BLaER1 (cell line): ENCODE data around the gene ZBTB20.

Experiments used
- H3K27ac ChIP-seq: shearing (Covaris generic); formaldehyde crosslinking; 2 replicates; pipeline ENCODE4 v1.8.1; 2022
- H3K27me3 ChIP-seq: shearing (Covaris generic); formaldehyde crosslinking; 2 replicates; pipeline ENCODE4 v1.8.1; 2022
- H3K36me3 ChIP-seq: shearing (Covaris generic); formaldehyde crosslinking; 2 replicates; pipeline ENCODE4 v1.8.1; 2022
- H3K4me1 ChIP-seq: shearing (Covaris generic); formaldehyde crosslinking; 2 replicates; pipeline ENCODE4 v1.8.1; 2022
- H3K4me2 ChIP-seq: shearing (Covaris generic); formaldehyde crosslinking; 2 replicates; pipeline ENCODE4 v1.8.1; 2022
- H3K4me3 ChIP-seq: shearing (Covaris generic); formaldehyde crosslinking; 2 replicates; pipeline ENCODE4 v1.8.1; 2022
- H3K9ac ChIP-seq: shearing (Covaris generic); formaldehyde crosslinking; 2 replicates; pipeline ENCODE4 v1.8.1; 2022
- H3K9me3 ChIP-seq: shearing (Covaris generic); formaldehyde crosslinking; 2 replicates; pipeline ENCODE4 v1.8.1; 2022
- H4K20me1 ChIP-seq: shearing (Covaris generic); formaldehyde crosslinking; 2 replicates; pipeline ENCODE4 v1.8.1; 2022
- Cebpa-rat ChIP-seq: shearing (Covaris generic); IDR thresholded peaks from 2 replicates; pipeline ENCODE4 v1.8.1; 2022

The ZBTB20 gene

GRCh38 chr3:115165266-115165665 lies 18.2 kb upstream of the ZBTB20 start:
- H3K36me3 ChIP-seq, result no peaks in the 10 kb centered on the region
- H3K4me2 ChIP-seq, result no peak overlapping the region
- no peaks in the 10 kb centered on the region for H3K9me3 ChIP-seq
- no peak overlapping the region for H3K27ac ChIP-seq
- H3K27me3 ChIP-seq, result no peaks in the 10 kb centered on the region
- H3K9ac ChIP-seq, result no peak overlapping the region
- no peaks in the 10 kb centered on the region for H4K20me1 ChIP-seq
- H3K4me3 ChIP-seq, result no peak overlapping the region
- H3K4me1 ChIP-seq, result no peaks in the 10 kb centered on the region
- no peak for TF ChIP-seq Cebpa-rat

GRCh38 chr3:115164374-115165221 lies 17.5 kb upstream of the ZBTB20 start:
- no peaks in the 10 kb centered on the region for H3K4me1 ChIP-seq

GRCh38 chr3:115162759-115163158 lies 15.7 kb upstream of the ZBTB20 start:
- Histone ChIP-seq H3K9me3 (peaks cover 13% of the 10 kb centered on the region), H3K4me2 (no peak overlapping the region), H4K20me1 (no peaks in the 10 kb centered on the region), H3K9ac (no peak overlapping the region), H3K27ac (no peak overlapping the region), H3K27me3 (no peaks in the 10 kb centered on the region), H3K4me1 (no peaks in the 10 kb centered on the region), H3K36me3 (no peaks in the 10 kb centered on the region), H3K4me3 (no peak overlapping the region)
- TF ChIP-seq Cebpa-rat, result no peak

More at GRCh38 chr3:115164374-115165221, 17.5 kb upstream of the ZBTB20 start:
- Histone ChIP-seq H3K27ac (no peak overlapping the region), H3K36me3 (no peaks in the 10 kb centered on the region), H3K27me3 (no peaks in the 10 kb centered on the region), H3K9me3 (no peaks in the 10 kb centered on the region), H3K4me3 (no peak overlapping the region), H3K9ac (no peak overlapping the region), H4K20me1 (no peaks in the 10 kb centered on the region), H3K4me2 (no peak overlapping the region)
- TF ChIP-seq Cebpa-rat, result no peak

- TF ChIP-seq Cebpa-rat, result no peak
- Histone ChIP-seq H3K9ac (no peak overlapping the region), H4K20me1 (no peaks in the 10 kb centered on the region), H3K36me3 (no peaks in the 10 kb centered on the region), H3K4me2 (no peak overlapping the region), H3K27ac (no peak overlapping the region), H3K27me3 (no peaks in the 10 kb centered on the region), H3K4me3 (no peak overlapping the region), H3K9me3 (peaks cover 15% of the 10 kb centered on the region), H3K4me1 (no peaks in the 10 kb centered on the region)
Measured at GRCh38 chr3:115161866-115162265, 14.8 kb upstream of the ZBTB20 start.

- no peaks in the 10 kb centered on the region for H3K27me3 ChIP-seq
- H3K9ac ChIP-seq, result no peak overlapping the region
- TF ChIP-seq Cebpa-rat, result no peak
- peaks cover 15% of the 10 kb centered on the region for H3K9me3 ChIP-seq
- H3K4me1 ChIP-seq, result no peaks in the 10 kb centered on the region
- no peak overlapping the region for H3K4me3 ChIP-seq
- H3K36me3 ChIP-seq, result no peaks in the 10 kb centered on the region
- no peak overlapping the region for H3K27ac ChIP-seq
- no peak overlapping the region for H3K4me2 ChIP-seq
- no peaks in the 10 kb centered on the region for H4K20me1 ChIP-seq
Measured at GRCh38 chr3:115161168-115161834, 14.2 kb upstream of the ZBTB20 start.

- Histone ChIP-seq H4K20me1 (no peaks in the 10 kb centered on the region), H3K4me2 (no peak overlapping the region), H3K9ac (no peak overlapping the region), H3K9me3 (peaks cover 15% of the 10 kb centered on the region), H3K27me3 (no peaks in the 10 kb centered on the region), H3K4me1 (no peaks in the 10 kb centered on the region), H3K4me3 (no peak overlapping the region), H3K27ac (no peak overlapping the region), H3K36me3 (no peaks in the 10 kb centered on the region)
- TF ChIP-seq Cebpa-rat, result no peak
Measured at GRCh38 chr3:115160295-115160694, 13.2 kb upstream of the ZBTB20 start.

GRCh38 chr3:115156046-115156654 lies 9.1 kb upstream of the ZBTB20 start:
- TF ChIP-seq Cebpa-rat, result no peak
- H4K20me1 ChIP-seq, result no peaks in the 10 kb centered on the region
- no peak overlapping the region for H3K27ac ChIP-seq
- H3K9ac ChIP-seq, result no peak overlapping the region
- no peaks in the 10 kb centered on the region for H3K36me3 ChIP-seq
- no peak overlapping the region for H3K4me3 ChIP-seq
- peaks cover 15% of the 10 kb centered on the region for H3K9me3 ChIP-seq
- no peaks in the 10 kb centered on the region for H3K4me1 ChIP-seq
- no peaks in the 10 kb centered on the region for H3K27me3 ChIP-seq
- no peak overlapping the region for H3K4me2 ChIP-seq

- no peak overlapping the region for H3K4me3 ChIP-seq
- peaks cover 15% of the 10 kb centered on the region for H3K9me3 ChIP-seq
- no peaks in the 10 kb centered on the region for H4K20me1 ChIP-seq
- no peak for TF ChIP-seq Cebpa-rat
- H3K4me2 ChIP-seq, result no peak overlapping the region
- no peaks in the 10 kb centered on the region for H3K36me3 ChIP-seq
- H3K27me3 ChIP-seq, result no peaks in the 10 kb centered on the region
- no peak overlapping the region for H3K27ac ChIP-seq
- no peak overlapping the region for H3K9ac ChIP-seq
- no peaks in the 10 kb centered on the region for H3K4me1 ChIP-seq
Measured at GRCh38 chr3:115154611-115155010, 7.5 kb upstream of the ZBTB20 start.

- Histone ChIP-seq H3K4me2 (no peak overlapping the region), H3K9me3 (no peaks in the 10 kb centered on the region), H3K27ac (no peak overlapping the region), H3K4me1 (peaks cover 10% of the 10 kb centered on the region), H3K36me3 (no peaks in the 10 kb centered on the region), H3K4me3 (no peak overlapping the region), H4K20me1 (no peaks in the 10 kb centered on the region), H3K27me3 (no peaks in the 10 kb centered on the region), H3K9ac (no peak overlapping the region)
- no peak for TF ChIP-seq Cebpa-rat
Measured at GRCh38 chr3:115151921-115152320, 4.8 kb upstream of the ZBTB20 start.
